ENCODE measurements around the gene PCBD2. TPM values are rescaled to one million over a fixed set of nuclear protein-coding genes. Genes with fewer than 3 reads are reported as not detected.

PCBD2 gene
- polyA plus RNA-seq, 3 donors from 2014 or later: 2.8 to 9.3 (median 7.1) TPM

DNA sequence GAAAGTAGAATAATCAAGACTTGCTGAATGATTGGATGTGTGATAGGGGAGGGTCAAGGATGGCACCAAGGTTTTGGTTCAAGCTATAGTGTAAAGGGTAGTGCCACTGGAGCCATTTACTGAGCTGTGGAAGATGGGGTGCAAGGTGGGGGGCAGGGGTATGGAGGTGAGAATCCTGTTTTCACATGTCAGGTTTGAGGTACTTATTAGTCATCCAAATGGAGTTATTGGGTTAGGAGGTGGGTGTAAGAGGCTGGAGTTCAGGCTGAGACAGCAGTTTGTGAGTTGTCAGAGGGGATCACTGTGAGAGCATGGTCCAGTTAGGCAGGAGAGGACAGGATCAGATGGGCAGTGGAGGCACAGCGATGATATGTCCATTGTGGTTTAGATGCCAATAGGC, 8.9 kb downstream of the PCBD2 start:
- no peak overlapping the region for H3K27ac Mint-ChIP-seq
- H3K4me3 Mint-ChIP-seq: no peak overlapping the region
- peaks cover 8 to 14% (median 10%) of the 10 kb centered on the region in 3 donors for H3K36me3 Mint-ChIP-seq
- H3K27me3 Mint-ChIP-seq (ENCODE audit: low read depth in 3 of 3): no peaks in the 10 kb centered on the region
- no peaks in the 10 kb centered on the region for H3K9me3 Mint-ChIP-seq
- no peaks in the 10 kb centered on the region for H3K4me1 Mint-ChIP-seq
- DNase-seq: no peak

GRCh38 chr5:134917070-134917815, 12.3 kb downstream of the PCBD2 start:
- Mint-ChIP-seq H3K4me1 (peaks cover 0 to 6% of the 10 kb centered on the region in 2 donors), H3K4me3 (no peak overlapping the region), H3K27me3 (ENCODE audit: low read depth in 3 of 3) (no peaks in the 10 kb centered on the region), H3K36me3 (peaks cover 6 to 13% (median 9%) of the 10 kb centered on the region in 3 donors), H3K9me3 (no peaks in the 10 kb centered on the region), H3K27ac (no peak overlapping the region)
- no peak for DNase-seq

DNA sequence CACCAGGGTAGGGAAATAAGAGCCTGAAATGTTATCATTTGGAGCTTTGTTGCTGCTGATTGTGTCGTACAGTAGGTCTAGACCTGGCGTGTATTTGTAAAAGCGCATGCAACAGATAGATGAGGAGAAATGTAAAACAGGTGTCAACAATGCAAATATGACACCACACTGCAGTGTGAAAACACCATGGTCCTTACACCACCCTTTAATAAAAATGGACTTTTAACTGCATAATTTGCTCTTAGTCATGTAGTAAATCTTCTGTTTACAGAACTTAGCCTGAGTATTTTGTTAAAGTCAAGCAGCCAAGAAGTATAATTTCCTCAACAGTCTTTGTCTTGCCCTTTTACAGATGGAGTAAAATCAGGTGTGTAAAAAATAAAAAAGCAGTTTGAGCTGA, 13.9 kb downstream of the PCBD2 start:
- Mint-ChIP-seq H3K9me3 (no peaks in the 10 kb centered on the region), H3K36me3 (peaks cover 9 to 13% (median 11%) of the 10 kb centered on the region in 3 donors), H3K27ac (peak overlapping the region in 1 of 6 donors; percentile 39), H3K4me1 (peaks cover 0 to 6% of the 10 kb centered on the region in 2 donors), H3K27me3 (ENCODE audit: low read depth in 3 of 3) (no peaks in the 10 kb centered on the region), H3K4me3 (no peak overlapping the region)
- no peak for DNase-seq

- Mint-ChIP-seq H3K36me3 (peaks cover 8 to 13% (median 9%) of the 10 kb centered on the region in 3 donors), H3K27ac (peak overlapping the region in 2 of 6 donors; percentile 16 to 17), H3K4me1 (peaks cover 0 to 6% of the 10 kb centered on the region in 2 donors), H3K9me3 (no peaks in the 10 kb centered on the region), H3K4me3 (no peak overlapping the region), H3K27me3 (ENCODE audit: low read depth in 3 of 3) (no peaks in the 10 kb centered on the region)
- no peak for DNase-seq
Observed at GRCh38 chr5:134920848-134921575, 16.1 kb downstream of the PCBD2 start.

DNA sequence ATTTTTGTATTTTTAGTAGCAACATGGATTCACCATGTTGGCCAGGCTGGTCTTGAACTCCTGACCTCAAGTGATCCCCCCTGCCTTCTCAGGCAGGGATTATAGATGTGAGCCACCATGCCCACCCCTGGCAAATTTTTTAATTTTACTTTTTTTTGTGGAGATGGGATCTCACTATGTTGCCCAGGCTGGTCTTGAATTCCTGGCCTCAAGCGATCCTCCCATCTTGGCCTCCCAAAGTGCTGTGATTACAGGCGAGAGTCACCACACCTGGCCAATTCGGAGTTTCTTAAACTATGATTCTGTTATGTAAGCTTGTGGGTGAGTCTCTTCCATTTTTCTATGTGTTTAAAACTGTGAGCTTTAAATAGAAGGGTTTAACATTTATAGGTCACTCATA, 27.6 kb downstream of the PCBD2 start:
- Mint-ChIP-seq H3K27ac (no peak overlapping the region), H3K4me3 (no peak overlapping the region), H3K36me3 (peaks cover 0 to 8% (median 8%) of the 10 kb centered on the region in 3 donors), H3K9me3 (no peaks in the 10 kb centered on the region), H3K4me1 (no peaks in the 10 kb centered on the region), H3K27me3 (ENCODE audit: low read depth in 3 of 3) (no peaks in the 10 kb centered on the region)
- DNase-seq: no peak

DNA sequence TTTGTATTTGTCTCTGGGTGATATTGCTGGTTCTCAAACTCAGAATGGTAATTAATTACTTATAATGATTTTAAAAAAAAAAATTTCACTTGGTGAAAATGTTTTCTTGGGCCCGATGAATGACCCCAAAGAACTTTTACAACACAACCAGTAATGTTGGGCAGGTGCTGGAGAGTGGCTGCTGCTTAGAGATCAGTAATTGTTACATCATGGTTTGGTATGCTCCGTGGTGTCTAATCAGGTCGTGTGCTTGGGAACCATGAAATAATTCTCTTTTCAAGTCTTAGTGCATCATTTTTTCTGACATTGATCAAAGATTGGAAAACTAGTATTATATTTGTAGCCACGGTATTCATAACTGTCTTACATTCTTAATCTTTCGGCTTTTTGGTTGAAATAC, 29.3 kb downstream of the PCBD2 start:
- Mint-ChIP-seq H3K4me1 (no peaks in the 10 kb centered on the region), H3K27ac (no peak overlapping the region), H3K9me3 (no peaks in the 10 kb centered on the region), H3K36me3 (peaks cover 3 to 8% (median 8%) of the 10 kb centered on the region in 3 donors), H3K27me3 (ENCODE audit: low read depth in 3 of 3) (no peaks in the 10 kb centered on the region), H3K4me3 (no peak overlapping the region)
- DNase-seq: no peak

DNA sequence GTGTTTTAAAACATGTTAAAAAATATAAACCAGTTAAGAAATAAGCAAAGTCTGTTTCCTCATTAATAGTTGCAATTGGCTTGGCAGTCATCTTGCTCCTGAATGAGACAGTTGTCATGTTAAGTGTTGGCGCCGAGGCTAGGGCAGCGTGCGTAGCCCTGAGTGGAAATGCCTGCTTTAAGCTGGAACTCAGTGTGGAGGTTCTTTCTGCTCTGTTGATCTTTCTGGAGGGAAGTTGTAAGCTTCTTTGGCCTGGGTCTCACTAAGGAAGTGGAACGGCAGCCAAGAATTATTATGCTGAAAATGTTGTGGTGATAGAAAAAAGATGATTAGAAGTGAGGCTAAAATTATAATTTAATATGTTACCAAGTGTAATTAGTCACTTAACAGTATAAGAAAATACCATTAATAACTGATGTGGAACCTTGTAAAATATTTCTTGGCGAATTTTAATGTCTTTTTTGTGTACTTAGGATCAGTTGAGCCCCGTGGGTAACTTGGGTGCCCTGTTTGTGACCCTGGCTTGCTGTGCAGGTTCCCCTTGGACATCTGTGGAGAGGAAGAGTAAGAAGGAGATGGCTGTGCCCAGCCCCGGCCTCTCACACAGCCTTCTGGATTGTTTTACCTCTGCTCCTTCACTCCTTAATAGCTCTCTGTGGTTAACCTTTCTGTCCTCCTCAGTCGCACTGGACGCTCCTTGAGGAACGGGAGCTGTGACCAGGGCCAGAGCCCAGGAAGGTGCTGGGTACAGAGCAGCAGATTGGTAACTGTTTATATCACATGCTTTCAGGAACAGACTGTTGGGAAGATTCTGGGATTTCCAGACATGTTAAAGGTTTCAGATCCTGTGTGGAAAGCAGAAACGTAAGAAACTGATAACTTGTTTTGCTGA, 31.0 kb downstream of the PCBD2 start:
- Mint-ChIP-seq H3K27me3 (ENCODE audit: low read depth in 3 of 3) (peaks cover 0 to 2% (median 0%) of the 10 kb centered on the region in 3 donors), H3K4me3 (no peak overlapping the region), H3K27ac (peak overlapping the region in 1 of 6 donors; percentile 22), H3K4me1 (no peaks in the 10 kb centered on the region), H3K9me3 (no peaks in the 10 kb centered on the region), H3K36me3 (peaks cover 4 to 8% (median 6%) of the 10 kb centered on the region in 3 donors)
- no peak for DNase-seq

DNA sequence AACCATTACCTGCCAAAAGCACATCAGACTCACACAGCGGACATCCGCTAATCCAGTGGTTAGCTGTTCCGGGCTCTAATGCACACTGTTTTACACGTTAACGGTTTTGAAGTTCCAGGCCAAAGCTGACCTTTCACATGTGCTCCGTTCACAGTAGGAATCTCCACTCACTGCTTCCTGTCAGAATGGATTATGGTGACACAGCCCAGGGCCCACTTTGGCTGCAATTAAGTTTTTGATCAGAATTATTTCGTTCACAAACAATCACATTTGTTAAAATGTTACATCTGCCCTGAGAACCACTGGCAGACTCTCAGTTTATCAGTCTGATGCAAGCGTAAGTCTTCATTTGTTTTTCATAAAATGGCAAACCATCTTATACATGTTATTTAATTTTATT, 32.6 kb downstream of the PCBD2 start:
- no peak overlapping the region for H3K4me3 Mint-ChIP-seq
- peaks cover 5 to 12% (median 10%) of the 10 kb centered on the region in 3 donors for H3K36me3 Mint-ChIP-seq
- peaks cover 0 to 2% (median 0%) of the 10 kb centered on the region in 3 donors for H3K27me3 Mint-ChIP-seq (ENCODE audit: low read depth in 3 of 3)
- no peaks in the 10 kb centered on the region for H3K4me1 Mint-ChIP-seq
- H3K27ac Mint-ChIP-seq: no peak overlapping the region
- DNase-seq: no peak
- no peaks in the 10 kb centered on the region for H3K9me3 Mint-ChIP-seq

DNA sequence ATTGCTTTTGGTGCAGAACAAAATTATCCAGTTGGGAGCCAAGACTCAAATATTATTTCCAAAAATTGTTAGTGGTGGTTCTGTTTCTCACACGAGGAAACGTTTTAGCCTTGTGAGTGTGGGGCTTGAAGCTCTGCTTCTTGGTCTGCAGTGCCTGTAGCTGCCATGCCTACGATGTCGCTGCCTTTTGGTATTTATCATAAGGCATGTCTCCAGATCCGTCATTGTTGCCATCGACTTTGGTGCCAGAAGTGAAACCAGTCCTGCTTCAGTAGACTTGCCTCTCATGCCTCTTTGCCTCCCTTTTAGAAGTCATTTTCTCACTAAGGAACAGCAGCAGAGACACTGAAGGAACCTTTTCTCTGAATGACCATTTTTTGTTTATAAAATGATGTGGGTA, 33.1 kb downstream of the PCBD2 start:
- H3K36me3 Mint-ChIP-seq: peaks cover 5 to 13% (median 10%) of the 10 kb centered on the region in 3 donors
- no peaks in the 10 kb centered on the region for H3K9me3 Mint-ChIP-seq
- H3K4me1 Mint-ChIP-seq: no peaks in the 10 kb centered on the region
- H3K4me3 Mint-ChIP-seq: no peak overlapping the region
- H3K27me3 Mint-ChIP-seq (ENCODE audit: low read depth in 3 of 3): peaks cover 0 to 2% (median 0%) of the 10 kb centered on the region in 3 donors
- H3K27ac Mint-ChIP-seq: no peak overlapping the region
- DNase-seq: no peak

DNA sequence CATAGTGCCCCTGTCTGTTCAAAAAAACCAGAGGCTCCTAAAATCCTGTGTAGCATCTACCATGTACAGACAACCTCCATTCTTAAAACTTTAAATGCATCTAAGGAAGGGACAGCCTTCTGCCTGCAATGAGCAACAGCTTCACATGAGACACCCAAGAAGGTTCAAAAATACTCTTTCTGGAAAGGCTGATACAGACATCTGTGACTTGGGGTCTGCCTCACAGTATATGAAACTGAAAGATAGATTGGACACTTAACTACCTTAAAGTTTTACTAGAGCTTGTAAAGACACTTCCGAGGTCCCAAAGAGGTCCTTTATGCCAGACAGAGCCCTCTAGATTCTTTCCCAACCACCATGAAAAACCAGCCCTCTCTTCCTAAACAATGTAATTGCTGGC, 34.6 kb downstream of the PCBD2 start:
- no peaks in the 10 kb centered on the region for H3K9me3 Mint-ChIP-seq
- no peak overlapping the region for H3K4me3 Mint-ChIP-seq
- H3K27ac Mint-ChIP-seq: no peak overlapping the region
- DNase-seq: no peak
- peaks cover 5 to 16% (median 6%) of the 10 kb centered on the region in 3 donors for H3K36me3 Mint-ChIP-seq
- peaks cover 0 to 2% (median 0%) of the 10 kb centered on the region in 3 donors for H3K27me3 Mint-ChIP-seq (ENCODE audit: low read depth in 3 of 3)
- no peaks in the 10 kb centered on the region for H3K4me1 Mint-ChIP-seq

DNA sequence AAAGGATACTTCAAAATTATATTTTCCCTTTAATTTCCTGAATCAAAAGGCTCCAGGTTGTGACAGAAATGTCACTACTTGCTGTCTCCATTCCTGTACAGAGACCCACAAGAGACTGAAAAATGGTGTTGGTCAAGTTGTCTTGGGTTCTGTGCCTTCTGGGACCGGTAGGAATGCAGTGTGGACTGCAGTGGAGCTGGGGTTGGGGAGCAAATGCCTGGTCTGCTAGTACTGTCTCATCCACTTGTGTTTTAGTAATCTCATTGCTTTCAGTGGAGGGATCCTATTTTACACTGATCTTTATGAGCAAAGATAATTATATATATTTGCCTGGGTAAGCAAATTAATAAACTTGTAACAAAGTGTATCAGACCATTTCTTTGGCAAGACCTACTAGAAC, 38.6 kb downstream of the PCBD2 start:
- DNase-seq: no peak
- no peaks in the 10 kb centered on the region for H3K4me1 Mint-ChIP-seq
- H3K27me3 Mint-ChIP-seq (ENCODE audit: low read depth in 3 of 3): peaks cover 0 to 2% (median 0%) of the 10 kb centered on the region in 3 donors
- peaks cover 0 to 13% (median 6%) of the 10 kb centered on the region in 3 donors for H3K36me3 Mint-ChIP-seq
- H3K27ac Mint-ChIP-seq: no peak overlapping the region
- no peak overlapping the region for H3K4me3 Mint-ChIP-seq
- H3K9me3 Mint-ChIP-seq: no peaks in the 10 kb centered on the region

DNA sequence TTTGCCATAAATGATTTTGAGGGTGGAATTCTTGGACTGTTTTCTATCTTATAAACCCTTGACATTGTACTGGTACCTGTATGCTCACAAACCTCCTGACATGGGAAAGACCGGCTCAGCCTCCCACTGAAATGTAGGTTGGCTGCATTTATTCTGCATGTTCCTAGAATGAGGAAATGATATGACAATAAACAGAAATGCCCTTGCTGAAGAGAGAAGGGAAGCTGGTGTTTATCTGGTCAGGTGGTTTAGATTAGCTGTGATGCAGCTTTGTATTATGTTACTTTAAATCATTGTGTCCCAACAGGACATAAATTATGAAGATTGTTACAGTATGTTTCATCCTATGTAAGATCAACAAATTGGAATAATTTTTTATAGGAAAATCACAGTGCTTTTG, 39.7 kb downstream of the PCBD2 start:
- DNase-seq: no peak
- Mint-ChIP-seq H3K27ac (no peak overlapping the region), H3K4me3 (no peak overlapping the region), H3K27me3 (ENCODE audit: low read depth in 3 of 3) (peaks cover 0 to 2% (median 0%) of the 10 kb centered on the region in 3 donors), H3K4me1 (no peaks in the 10 kb centered on the region), H3K36me3 (peaks cover 0 to 13% (median 6%) of the 10 kb centered on the region in 3 donors), H3K9me3 (no peaks in the 10 kb centered on the region)

DNA sequence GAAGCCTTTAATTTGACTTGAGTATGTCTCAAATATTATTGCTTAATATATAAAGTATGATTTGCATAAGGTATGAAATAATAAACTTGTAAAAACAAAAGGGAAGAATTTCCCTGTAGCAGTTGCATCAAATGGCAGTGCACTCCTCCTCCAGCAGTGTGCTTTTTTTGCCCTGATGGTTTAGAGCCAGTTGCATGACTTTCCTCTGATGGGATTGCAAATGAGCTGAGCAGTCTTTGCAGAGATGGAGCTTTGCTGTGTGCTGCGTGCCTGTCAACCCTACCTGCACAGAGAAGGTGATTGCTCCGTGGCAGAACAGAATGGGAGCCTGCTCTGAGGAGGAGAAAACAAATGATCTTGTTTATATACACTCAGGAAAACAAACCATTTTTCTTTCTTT, 40.1 kb downstream of the PCBD2 start:
- DNase-seq: no peak
- H3K36me3 Mint-ChIP-seq: peaks cover 0 to 10% (median 6%) of the 10 kb centered on the region in 3 donors
- H3K4me3 Mint-ChIP-seq: no peak overlapping the region
- no peaks in the 10 kb centered on the region for H3K27me3 Mint-ChIP-seq (ENCODE audit: low read depth in 3 of 3)
- H3K27ac Mint-ChIP-seq: no peak overlapping the region
- H3K4me1 Mint-ChIP-seq: no peaks in the 10 kb centered on the region
- no peaks in the 10 kb centered on the region for H3K9me3 Mint-ChIP-seq

Measured in immature natural killer cell (primary cell).